Measurements from ENCODE around the gene PIGQ. TPM values are rescaled to one million over a fixed set of nuclear protein-coding genes. Genes with fewer than 3 reads are reported as not detected.

PIGQ gene
- total and polyA plus RNA-seq, 2 of the 13 experiments (the other 11 are each of a cell fraction or from before 2014, with no cell fraction given): 7.7 to 19.7 TPM

- TF ChIP-seq ZHX2 (IDR thresholded peaks at IDR 0.05; ENCODE audit: low read depth) (no peak), ZHX2 (CRISPR knock-in tag; IDR thresholded peaks at IDR 0.05; ENCODE audit: borderline replicate concordance) (no peak), ETV5 (CRISPR knock-in tag; IDR thresholded peaks at IDR 0.05; ENCODE audit: borderline replicate concordance) (no peak; the same call in 1 of the 2 replicates), ZC3H4 (CRISPR knock-in tag; IDR thresholded peaks at IDR 0.05; ENCODE audit: borderline replicate concordance) (no peak), SIX1 (CRISPR knock-in tag; IDR thresholded peaks at IDR 0.05; ENCODE audit: borderline replicate concordance) (no peak), RARG (CRISPR knock-in tag; IDR thresholded peaks at IDR 0.05; ENCODE audit: low read depth) (no peak), TRAFD1 (CRISPR knock-in tag; IDR thresholded peaks at IDR 0.05; ENCODE audit: borderline replicate concordance) (no peak), GATAD2A (CRISPR knock-in tag; IDR thresholded peaks at IDR 0.05) (0 out of 2 replicates have a peak, but pooled peaks have one; percentile 25), KAT2B (IDR thresholded peaks at IDR 0.05; ENCODE audit: borderline replicate concordance, low read depth, low read length) (no peak), THRA (CRISPR knock-in tag; IDR thresholded peaks at IDR 0.05; ENCODE audit: borderline replicate concordance) (peak; percentile 78; the same call in 1 of the 2 replicates), ZSCAN31 (CRISPR knock-in tag; IDR thresholded peaks at IDR 0.05; ENCODE audit: low read depth) (peak; percentile 28; the same call in 1 of the 2 replicates), ZNF326 (CRISPR knock-in tag; IDR thresholded peaks at IDR 0.05; ENCODE audit: borderline replicate concordance) (no peak), YEATS4 (CRISPR knock-in tag; IDR thresholded peaks at IDR 0.05; ENCODE audit: borderline replicate concordance) (no peak), ZNF101 (CRISPR knock-in tag; IDR thresholded peaks at IDR 0.05; ENCODE audit: borderline replicate concordance, low read depth) (no peak), FOSL1 (CRISPR knock-in tag; IDR thresholded peaks at IDR 0.05; ENCODE audit: borderline replicate concordance) (no peak), NFYC (CRISPR knock-in tag; IDR thresholded peaks at IDR 0.05) (no peak), NKX3-1 (CRISPR knock-in tag; IDR thresholded peaks at IDR 0.05) (no peak)
Observed at GRCh38 chr16:566475-567372, 3.0 kb upstream of the PIGQ start, which contains the start of gene NHLRC4 (continued).

All from HepG2 (cell line).